ENCODE data around the gene HDAC7. TPM values are rescaled to one million over a fixed set of nuclear protein-coding genes. Genes with fewer than 3 reads are reported as not detected.

Gene HDAC7
- polyA plus RNA-seq, 1 experiment, result 67.0 TPM

GRCh38 chr12:47789712-47790489, 29.8 kb downstream of the HDAC7 start:
- no peak for DNase-seq (ENCODE audit: low read depth)
- ChIA-PET CTCF (interaction anchor here (1.4 to 7.4 kb wide), 5 partner anchors 10 to 48 kb away, joined by 3 to 59 read pairs (median 8); no protein-coding TSS in a partner anchor), POLR2A (no interaction called here)
- Histone ChIP-seq H3K27me3 (ENCODE audit: control insufficient read depth, insufficient read depth, low read length) (no peaks in the 10 kb centered on the region), H3K36me3 (ENCODE audit: control insufficient read depth, insufficient read depth, low read length) (peaks cover 85% of the 10 kb centered on the region), H3K4me3 (ENCODE audit: low read depth, low read length) (no peak overlapping the region)
- TF ChIP-seq CTCF (IDR thresholded peaks at IDR 0.05; ENCODE audit: insufficient read depth, low read depth, low read length), result no peak

GRCh38 chr12:47789141-47789540, 30.6 kb downstream of the HDAC7 start:
- DNase-seq (ENCODE audit: low read depth), result no peak
- CTCF ChIA-PET, result interaction anchor here (1.4 to 7.4 kb wide), 6 partner anchors 9 to 49 kb away, joined by 3 to 59 read pairs (median 7); no protein-coding TSS in a partner anchor
- POLR2A ChIA-PET, result no interaction called here
- no peaks in the 10 kb centered on the region for H3K27me3 ChIP-seq (ENCODE audit: control insufficient read depth, insufficient read depth, low read length)
- TF ChIP-seq CTCF (IDR thresholded peaks at IDR 0.05; ENCODE audit: insufficient read depth, low read depth, low read length), result no peak
- no peak overlapping the region for H3K4me3 ChIP-seq (ENCODE audit: low read depth, low read length)
- peaks cover 85% of the 10 kb centered on the region for H3K36me3 ChIP-seq (ENCODE audit: control insufficient read depth, insufficient read depth, low read length)

GRCh38 chr12:47787596-47788319, 31.9 kb downstream of the HDAC7 start:
- Histone ChIP-seq H3K4me3 (ENCODE audit: low read depth, low read length) (no peak overlapping the region), H3K36me3 (ENCODE audit: control insufficient read depth, insufficient read depth, low read length) (peaks cover 89% of the 10 kb centered on the region), H3K27me3 (ENCODE audit: control insufficient read depth, insufficient read depth, low read length) (no peaks in the 10 kb centered on the region)
- CTCF ChIA-PET, result interaction anchor here (1.3 to 7.4 kb wide), 4 partner anchors 11 to 50 kb away, joined by 3 to 59 read pairs (median 12); no protein-coding TSS in a partner anchor
- TF ChIP-seq CTCF (IDR thresholded peaks at IDR 0.05; ENCODE audit: insufficient read depth, low read depth, low read length), result no peak
- POLR2A ChIA-PET, result no interaction called here
- no peak for DNase-seq (ENCODE audit: low read depth)

GRCh38 chr12:47786662-47787280, 32.9 kb downstream of the HDAC7 start:
- no peak for TF ChIP-seq CTCF (IDR thresholded peaks at IDR 0.05; ENCODE audit: insufficient read depth, low read depth, low read length)
- ChIA-PET POLR2A (no interaction called here), CTCF (interaction anchor here (1.3 to 7.4 kb wide), 3 partner anchors 20 to 51 kb away, joined by 3 to 59 read pairs (median 19); no protein-coding TSS in a partner anchor)
- no peak for DNase-seq (ENCODE audit: low read depth)
- no peak overlapping the region for H3K4me3 ChIP-seq (ENCODE audit: low read depth, low read length)
- peaks cover 85% of the 10 kb centered on the region for H3K36me3 ChIP-seq (ENCODE audit: control insufficient read depth, insufficient read depth, low read length)
- H3K27me3 ChIP-seq (ENCODE audit: control insufficient read depth, insufficient read depth, low read length), result no peaks in the 10 kb centered on the region
